ENCODE results near the gene RNU5D-1. TPM values are rescaled to one million over a fixed set of nuclear protein-coding genes. Genes with fewer than 3 reads are reported as not detected.
"Not testable (repeated sequence)": the region's sequence is repeated elsewhere in the genome, so short reads cannot be mapped to it uniquely, and the experiment has no call there.

RNU5D-1 gene
- polyA plus RNA-seq, 6 donors from 2014 or later: not detected

DNA sequence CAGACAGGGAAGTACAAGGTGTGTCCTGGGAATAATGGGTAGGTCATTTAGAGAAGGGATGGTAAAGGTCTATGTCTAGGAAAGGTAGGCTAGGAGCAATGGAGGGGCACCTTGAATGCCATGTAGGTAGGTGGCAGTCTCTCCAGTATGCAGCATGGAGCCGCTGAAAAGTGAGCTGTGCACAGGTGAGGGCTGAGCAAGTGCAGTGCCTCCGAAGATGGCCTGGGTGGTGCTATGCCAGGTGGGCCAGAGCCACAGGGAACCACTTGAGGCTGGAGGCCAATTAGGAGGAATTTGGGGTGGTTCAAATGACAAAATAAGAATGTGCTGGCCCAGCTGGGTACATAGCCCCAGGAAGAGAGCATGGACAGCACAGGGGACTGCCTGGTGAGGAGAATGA lies 25.0 kb downstream of the RNU5D-1 start:
- DNase-seq (no peak), ATAC-seq (ENCODE audit: low read depth in 2 of 2) (no peak)
- Mint-ChIP-seq H3K27ac (peak overlapping the region in 1 of 6 donors; percentile 70), H3K4me3 (no peak overlapping the region), H3K9me3 (no peaks in the 10 kb centered on the region), H3K27me3 (no peaks in the 10 kb centered on the region), H3K4me1 (peaks cover 14 to 25% (median 18%) of the 10 kb centered on the region in 3 donors), H3K36me3 (no peaks in the 10 kb centered on the region)

DNA sequence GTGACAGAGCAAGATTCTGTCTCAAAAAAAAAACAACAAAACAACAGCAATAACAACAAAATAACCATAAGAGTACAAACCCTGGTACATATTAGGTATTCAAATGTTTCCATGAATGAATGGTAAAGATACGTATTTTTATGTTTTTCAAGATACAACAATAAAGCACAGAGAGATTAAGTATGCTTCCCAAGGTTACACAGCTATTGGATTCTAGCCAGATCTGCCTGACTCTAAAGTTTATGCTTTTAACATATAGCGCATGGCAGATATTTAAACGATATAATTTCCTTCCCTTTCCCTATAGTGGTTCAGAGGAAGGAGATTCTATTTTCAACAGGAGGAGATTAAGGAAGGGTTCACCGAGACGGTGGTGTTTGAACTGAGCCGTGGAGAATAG lies 25.5 kb downstream of the RNU5D-1 start:
- no peaks in the 10 kb centered on the region for H3K27me3 Mint-ChIP-seq
- peak overlapping the region in 2 of 6 donors; percentile 13 to 70 for H3K27ac Mint-ChIP-seq
- H3K4me1 Mint-ChIP-seq: peaks cover 14 to 22% (median 18%) of the 10 kb centered on the region in 3 donors
- no peak overlapping the region for H3K4me3 Mint-ChIP-seq
- no peaks in the 10 kb centered on the region for H3K36me3 Mint-ChIP-seq
- no peak for ATAC-seq (ENCODE audit: low read depth in 2 of 2)
- H3K9me3 Mint-ChIP-seq: no peaks in the 10 kb centered on the region
- DNase-seq: no peak

DNA sequence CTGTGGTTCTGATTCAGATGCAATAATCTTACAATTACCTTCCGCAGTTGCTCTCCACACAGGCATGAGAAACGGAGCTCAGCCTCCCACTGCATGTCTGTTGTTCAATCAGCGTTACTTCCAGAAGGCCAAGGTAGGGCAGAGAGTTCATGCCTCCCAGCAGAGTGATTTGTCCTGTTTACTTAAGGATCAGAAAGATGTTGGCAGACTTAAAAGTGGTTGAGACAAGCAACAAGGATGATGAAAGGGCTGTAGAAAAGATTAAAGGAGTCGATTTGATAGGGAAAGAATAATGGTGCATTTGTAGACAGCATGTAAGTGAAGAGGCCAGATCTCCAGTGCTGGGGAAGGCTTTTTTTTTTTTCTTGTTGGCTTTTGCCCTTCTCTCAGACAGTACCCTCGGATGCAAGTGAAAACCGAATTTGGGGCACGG lies 29.8 kb downstream of the RNU5D-1 start:
- ATAC-seq (ENCODE audit: low read depth in 2 of 2): no peak
- Mint-ChIP-seq H3K9me3 (no peaks in the 10 kb centered on the region), H3K27me3 (no peaks in the 10 kb centered on the region), H3K4me1 (peaks cover 20 to 31% (median 24%) of the 10 kb centered on the region in 3 donors), H3K36me3 (no peaks in the 10 kb centered on the region), H3K27ac (no peak overlapping the region), H3K4me3 (no peak overlapping the region)
- DNase-seq: no peak

DNA sequence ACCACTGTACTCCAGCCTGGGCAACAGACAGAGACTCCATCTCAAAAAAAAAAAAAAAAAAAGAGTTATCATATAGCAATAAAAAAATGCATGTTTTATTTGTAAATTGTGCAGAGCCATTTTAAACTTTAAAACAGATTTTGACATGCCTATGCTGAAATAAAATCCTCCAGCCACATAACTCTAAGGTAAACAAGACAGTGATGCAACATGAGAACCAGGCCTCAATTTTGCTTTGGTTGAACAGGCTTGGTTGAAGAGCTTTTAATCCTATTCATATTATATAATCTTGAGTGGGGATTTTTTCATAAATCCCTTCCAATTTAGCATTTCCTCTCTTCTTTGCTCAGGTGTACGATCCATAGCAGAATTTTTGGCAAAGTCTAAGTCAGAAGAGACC lies 30.4 kb downstream of the RNU5D-1 start:
- Mint-ChIP-seq H3K4me3 (no peak overlapping the region), H3K27me3 (no peaks in the 10 kb centered on the region), H3K4me1 (peaks cover 20 to 37% (median 30%) of the 10 kb centered on the region in 3 donors), H3K27ac (no peak overlapping the region), H3K36me3 (no peaks in the 10 kb centered on the region), H3K9me3 (no peaks in the 10 kb centered on the region)
- DNase-seq (no peak), ATAC-seq (ENCODE audit: low read depth in 2 of 2) (no peak)

- H3K4me1 Mint-ChIP-seq: peaks cover 29 to 49% (median 42%) of the 10 kb centered on the region in 3 donors
- ATAC-seq (ENCODE audit: low read depth in 2 of 2); H3K27me3 Mint-ChIP-seq; H3K9me3 Mint-ChIP-seq; H3K27ac Mint-ChIP-seq; H3K36me3 Mint-ChIP-seq; H3K4me3 Mint-ChIP-seq; DNase-seq: not testable (repeated sequence)
These were observed 31.6 kb downstream of the RNU5D-1 start for GRCh38 chr1:44699375-44699774.

GRCh38 chr1:44698138-44698537 lies 32.8 kb downstream of the RNU5D-1 start:
- Mint-ChIP-seq H3K4me3 (peak overlapping the region in 6 of 8 donors; percentile 11 to 73 (median 52)), H3K4me1 (peaks cover 35 to 58% (median 48%) of the 10 kb centered on the region in 3 donors), H3K27me3 (no peaks in the 10 kb centered on the region), H3K36me3 (no peaks in the 10 kb centered on the region), H3K27ac (peak overlapping the region in 4 of 6 donors; percentile 41 to 86 (median 74)), H3K9me3 (no peaks in the 10 kb centered on the region)
- ATAC-seq (ENCODE audit: low read depth in 2 of 2) (peak; percentile 54 to 61), DNase-seq (peak; percentile 41)

- no peaks in the 10 kb centered on the region for H3K36me3 Mint-ChIP-seq
- H3K27ac Mint-ChIP-seq: peak overlapping the region; percentile 37 to 87 (median 76)
- no peaks in the 10 kb centered on the region for H3K27me3 Mint-ChIP-seq
- ATAC-seq (ENCODE audit: low read depth in 2 of 2) (peak; percentile 80 to 82), DNase-seq (peak; percentile 51)
- H3K4me1 Mint-ChIP-seq: peaks cover 36 to 58% (median 48%) of the 10 kb centered on the region in 3 donors
- peak overlapping the region in 7 of 8 donors; percentile 15 to 81 (median 63) for H3K4me3 Mint-ChIP-seq
- no peaks in the 10 kb centered on the region for H3K9me3 Mint-ChIP-seq
These were observed 34.1 kb downstream of the RNU5D-1 start for GRCh38 chr1:44696789-44697345.

- Mint-ChIP-seq H3K36me3 (no peaks in the 10 kb centered on the region), H3K4me1 (peaks cover 36 to 57% (median 48%) of the 10 kb centered on the region in 3 donors), H3K27me3 (peaks cover 0 to 5% (median 0%) of the 10 kb centered on the region in 3 donors), H3K9me3 (no peaks in the 10 kb centered on the region), H3K27ac (peak overlapping the region in 1 of 6 donors; percentile 82), H3K4me3 (peak overlapping the region in 1 of 8 donors; percentile 79)
- ATAC-seq (ENCODE audit: low read depth in 2 of 2): no peak
- no peak for DNase-seq
These were observed 34.9 kb downstream of the RNU5D-1 start for GRCh38 chr1:44696101-44696500.

DNA sequence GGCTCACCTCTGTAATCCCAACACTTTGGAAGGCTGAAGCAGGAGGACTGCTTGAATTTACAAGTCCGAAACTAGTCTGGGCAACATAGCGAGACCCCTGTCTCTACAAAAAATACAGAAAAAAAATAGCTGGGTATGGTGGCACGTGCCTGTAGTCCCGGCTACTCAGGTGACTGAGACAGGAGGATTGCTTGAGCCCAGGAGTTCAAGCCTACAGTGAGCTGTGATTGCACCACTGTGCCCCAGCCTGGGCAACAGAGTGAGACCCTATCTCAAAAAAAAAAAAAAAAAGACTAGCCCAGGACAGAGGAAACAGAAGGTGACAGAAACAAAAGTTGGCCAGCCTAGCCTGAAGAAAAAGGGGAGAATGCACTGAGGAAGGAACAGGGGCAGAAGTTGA lies 35.3 kb downstream of the RNU5D-1 start:
- Mint-ChIP-seq H3K4me3 (peak overlapping the region in 2 of 8 donors; percentile 30 to 43), H3K36me3 (no peaks in the 10 kb centered on the region), H3K27me3 (peaks cover 0 to 5% (median 0%) of the 10 kb centered on the region in 3 donors), H3K9me3 (no peaks in the 10 kb centered on the region), H3K4me1 (peaks cover 36 to 56% (median 48%) of the 10 kb centered on the region in 3 donors), H3K27ac (no peak overlapping the region)
- DNase-seq (no peak), ATAC-seq (ENCODE audit: low read depth in 2 of 2) (no peak)

GRCh38 chr1:44694863-44695478 lies 36.0 kb downstream of the RNU5D-1 start:
- Mint-ChIP-seq H3K4me1 (peaks cover 40 to 56% (median 48%) of the 10 kb centered on the region in 3 donors), H3K9me3 (no peaks in the 10 kb centered on the region), H3K36me3 (no peaks in the 10 kb centered on the region), H3K27me3 (peaks cover 0 to 5% (median 0%) of the 10 kb centered on the region in 3 donors), H3K27ac (peak overlapping the region in 5 of 6 donors; percentile 5 to 75 (median 15)), H3K4me3 (peak overlapping the region in 6 of 8 donors; percentile 22 to 66 (median 42))
- ATAC-seq (ENCODE audit: low read depth in 2 of 2) (peak; percentile 73 to 83), DNase-seq (peak; percentile 40)

DNA sequence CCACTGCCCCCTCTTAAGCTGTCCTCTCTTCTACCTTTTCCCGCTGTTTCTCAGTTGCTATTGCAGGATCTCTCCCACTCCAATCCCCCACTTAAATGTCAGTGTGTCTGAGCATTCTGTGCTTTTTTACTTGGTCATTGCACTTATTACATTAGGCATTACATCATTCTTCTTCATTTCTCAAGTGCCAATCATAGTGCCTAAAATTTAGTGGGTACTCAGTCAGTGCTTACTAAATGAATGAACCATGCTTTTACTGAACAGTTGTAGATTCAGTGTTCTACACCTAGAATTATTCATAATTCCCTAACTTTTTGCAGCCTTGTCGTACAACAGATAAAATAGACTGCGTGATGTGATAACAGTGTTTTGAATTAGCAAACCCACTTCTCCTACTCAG lies 37.1 kb downstream of the RNU5D-1 start:
- Mint-ChIP-seq H3K4me1 (peaks cover 40 to 55% (median 48%) of the 10 kb centered on the region in 3 donors), H3K4me3 (peak overlapping the region in 1 of 8 donors; percentile 61), H3K36me3 (no peaks in the 10 kb centered on the region), H3K27ac (peak overlapping the region in 2 of 6 donors; percentile 77 to 95), H3K9me3 (no peaks in the 10 kb centered on the region), H3K27me3 (peaks cover 0 to 5% (median 0%) of the 10 kb centered on the region in 3 donors)
- DNase-seq: no peak
- ATAC-seq (ENCODE audit: low read depth in 2 of 2): no peak

DNA sequence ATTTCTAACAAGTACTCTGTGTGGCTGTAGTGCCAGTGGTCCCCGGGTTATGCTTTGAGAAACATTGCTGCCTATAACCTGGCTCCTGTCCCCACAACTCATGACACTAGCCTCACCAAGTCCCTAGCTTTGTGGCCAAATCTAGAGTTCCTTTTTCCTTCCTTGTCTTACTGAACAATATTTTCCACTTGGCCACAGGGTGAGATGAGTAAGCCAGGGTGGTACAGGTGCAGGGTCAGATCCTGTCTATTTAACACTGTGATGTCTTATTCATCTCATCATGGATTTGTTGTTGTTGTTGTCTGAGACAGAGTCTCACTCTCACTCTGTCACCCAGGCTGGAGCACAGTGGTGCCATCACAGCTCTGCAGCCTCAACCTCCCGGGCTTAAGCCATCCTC lies 37.8 kb downstream of the RNU5D-1 start:
- Mint-ChIP-seq H3K4me3 (no peak overlapping the region), H3K27me3 (peaks cover 0 to 5% (median 0%) of the 10 kb centered on the region in 3 donors), H3K9me3 (no peaks in the 10 kb centered on the region), H3K4me1 (peaks cover 38 to 47% (median 44%) of the 10 kb centered on the region in 3 donors), H3K27ac (peak overlapping the region in 2 of 6 donors; percentile 17 to 25), H3K36me3 (no peaks in the 10 kb centered on the region)
- DNase-seq (no peak), ATAC-seq (ENCODE audit: low read depth in 2 of 2) (no peak)

- DNase-seq (no peak), ATAC-seq (ENCODE audit: low read depth in 2 of 2) (no peak)
These were observed 41.6 kb downstream of the RNU5D-1 start for GRCh38 chr1:44689447-44689765.

More at GRCh38 chr1:44689447-44689765, 41.6 kb downstream of the RNU5D-1 start:
- Mint-ChIP-seq H3K4me1 (peaks cover 10 to 16% (median 11%) of the 10 kb centered on the region in 3 donors), H3K27ac (no peak overlapping the region), H3K27me3 (peaks cover 0 to 5% (median 0%) of the 10 kb centered on the region in 3 donors), H3K4me3 (no peak overlapping the region), H3K36me3 (no peaks in the 10 kb centered on the region), H3K9me3 (no peaks in the 10 kb centered on the region)

Data from naive B cell (primary cell).